Fibroblast of upper back skin (primary cell): ENCODE results near the gene P2RY13.

Experiments used
- DNase-seq: peaks from one replicate; pipeline ENCODE4 v3.0.0-alpha.2; 2013

The P2RY13 gene

DNA sequence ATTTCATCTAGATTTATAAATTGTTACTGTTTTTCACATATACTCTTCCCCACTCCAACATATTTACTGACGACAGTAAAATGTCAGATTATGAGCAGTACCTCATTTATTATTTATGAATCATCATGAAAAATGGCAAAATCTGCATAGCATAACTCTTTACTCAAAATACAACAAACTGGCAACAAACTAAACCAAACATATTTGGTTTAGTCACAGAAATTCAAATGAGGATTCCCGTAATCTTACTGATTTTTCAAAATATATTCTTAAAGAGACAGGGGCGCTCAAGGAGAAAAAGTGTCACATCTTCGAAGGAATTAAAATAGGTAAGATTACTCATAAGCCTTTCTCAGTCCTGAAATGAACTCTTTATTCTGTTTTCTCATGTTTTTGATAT lies 9.7 kb downstream of the P2RY13 start:
- DNase-seq, result peak; percentile 53

DNA sequence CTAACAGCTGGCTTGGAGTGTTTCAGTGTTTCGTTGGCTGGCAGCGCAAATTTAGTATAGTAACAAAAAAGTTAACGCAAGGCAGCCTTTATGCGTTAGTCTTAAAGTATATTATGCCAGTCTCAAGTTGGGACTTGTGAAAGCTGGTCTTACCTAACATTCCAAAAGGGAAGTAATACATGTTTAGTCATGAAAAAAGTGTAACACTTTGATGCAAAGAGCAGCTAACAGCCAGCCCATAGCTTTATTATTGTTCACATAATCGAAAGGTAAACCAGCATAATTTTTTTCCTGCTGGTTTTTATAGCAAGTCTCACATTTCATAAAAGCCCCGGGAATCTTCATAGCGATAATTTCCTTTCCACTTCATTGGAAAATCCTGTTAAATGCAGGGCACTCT lies 10.4 kb downstream of the P2RY13 start:
- no peak for DNase-seq

DNA sequence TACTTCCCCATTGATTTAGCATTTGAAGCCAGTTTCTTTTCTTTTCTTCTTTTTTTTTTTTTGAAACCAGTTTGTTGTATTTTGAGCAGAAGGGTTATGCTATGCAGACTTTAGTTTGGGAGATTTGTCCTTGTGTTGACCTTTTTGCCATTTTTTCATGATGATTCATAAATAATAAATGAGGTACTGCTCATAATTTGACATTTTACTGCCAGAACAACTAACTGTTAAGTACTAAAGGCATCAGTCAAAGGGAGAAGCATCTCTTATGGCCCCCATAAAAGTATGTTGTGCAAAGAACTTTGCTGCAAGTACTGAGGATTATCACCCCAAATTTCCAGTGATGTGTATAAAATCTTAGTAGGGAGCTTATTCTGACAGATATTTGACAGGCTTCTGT lies 11.0 kb downstream of the P2RY13 start:
- DNase-seq, result peak; percentile 71

DNA sequence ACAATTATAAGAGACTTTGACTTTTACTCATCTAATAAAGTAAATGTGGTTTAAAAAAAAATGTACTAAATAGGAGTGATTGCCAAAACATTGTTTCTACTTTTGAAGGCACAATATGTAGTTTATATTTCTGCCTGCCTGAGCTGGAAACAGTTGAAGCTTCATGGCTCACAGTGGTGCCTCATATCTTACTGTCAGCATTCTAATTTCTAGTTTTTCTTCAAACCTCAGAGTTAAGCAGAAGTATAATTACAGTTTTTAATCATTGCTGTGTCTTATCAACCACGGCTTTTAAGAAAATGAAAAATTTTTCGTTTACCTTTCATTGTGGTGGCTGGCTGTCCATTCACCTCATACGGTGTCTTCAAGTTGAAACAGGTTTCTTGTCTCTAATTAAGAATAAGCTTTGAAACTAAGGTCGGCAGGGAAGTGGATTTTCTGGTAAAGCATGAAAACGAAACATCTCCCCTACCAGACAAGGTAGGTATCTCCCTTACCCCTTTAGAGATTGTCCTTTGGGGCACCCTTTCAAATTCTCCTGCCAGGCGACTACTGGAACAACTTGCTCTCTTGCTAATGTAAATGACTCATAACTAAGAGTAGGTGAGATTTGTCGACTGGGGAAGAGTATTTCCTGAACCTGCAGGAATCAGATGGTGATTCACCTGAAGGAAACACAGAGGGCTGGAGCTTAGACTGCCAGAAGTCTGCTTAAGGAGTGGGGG lies 12.9 kb downstream of the P2RY13 start, which contains the start of gene GPR87:
Gene GPR87 (minus strand): TSS at position 554 of the 725 bp plus-strand sequence. CDS start 16,720 bp downstream, outside the sequence.
- DNase-seq, result peak; percentile 40

DNA sequence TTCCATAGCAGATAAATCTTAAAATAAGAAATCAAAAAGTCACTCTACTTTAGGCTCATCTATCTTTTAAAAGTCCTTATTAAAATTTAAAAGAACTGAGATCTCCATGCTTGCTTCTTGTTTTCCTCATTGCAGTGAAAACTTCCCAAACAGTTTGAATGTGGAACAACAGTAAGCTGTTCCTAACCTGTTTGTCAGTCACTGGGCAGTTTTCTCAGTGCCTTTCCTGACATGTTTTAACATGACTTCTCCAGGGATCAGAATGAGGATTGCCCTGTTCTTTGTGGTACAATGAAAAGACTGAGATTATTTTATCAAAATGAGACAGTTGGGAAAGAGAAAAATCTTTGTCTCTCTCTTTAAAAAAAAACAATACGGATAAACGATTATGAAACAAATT lies 13.5 kb downstream of the P2RY13 start:
- no peak for DNase-seq

DNA sequence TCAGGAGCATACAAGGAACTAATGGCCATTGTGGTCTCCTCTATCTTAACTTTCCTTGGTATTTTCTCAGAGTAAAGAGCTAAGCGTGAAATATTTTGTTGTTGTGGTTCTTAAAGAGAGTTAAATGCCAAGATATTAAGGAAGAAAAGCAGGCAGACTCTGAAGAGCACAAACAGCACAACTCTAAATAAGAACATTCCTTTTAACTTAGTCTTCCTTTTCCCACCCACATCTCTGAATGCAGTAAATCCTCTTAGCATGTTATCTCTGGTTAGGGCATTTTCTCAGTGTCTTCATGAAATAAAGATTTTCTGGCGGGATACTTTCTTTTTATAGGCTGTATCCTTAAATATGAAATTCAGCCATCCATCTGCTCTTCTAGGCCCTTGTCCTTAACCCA lies 14.2 kb downstream of the P2RY13 start:
- peak; percentile 41 for DNase-seq

DNA sequence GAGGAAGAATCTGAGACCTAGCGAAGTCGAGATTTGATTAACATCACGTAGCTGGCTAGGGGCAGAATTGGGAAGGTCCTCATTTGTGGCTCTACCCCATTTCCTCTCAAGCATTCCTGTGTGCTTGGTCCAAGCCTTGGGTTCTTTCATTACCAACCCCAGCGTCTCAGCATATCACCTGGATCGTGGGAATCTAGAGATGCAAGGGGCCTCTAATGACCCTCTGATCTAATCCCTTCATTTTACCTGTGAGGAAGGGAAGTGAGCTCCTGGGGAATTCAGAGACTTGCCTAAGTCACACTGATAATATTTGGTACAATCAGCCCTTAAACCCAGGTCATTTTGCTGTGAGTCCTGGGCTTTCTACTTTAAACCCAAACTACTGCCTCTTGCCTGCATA lies 14.8 kb downstream of the P2RY13 start:
- no peak for DNase-seq

DNA sequence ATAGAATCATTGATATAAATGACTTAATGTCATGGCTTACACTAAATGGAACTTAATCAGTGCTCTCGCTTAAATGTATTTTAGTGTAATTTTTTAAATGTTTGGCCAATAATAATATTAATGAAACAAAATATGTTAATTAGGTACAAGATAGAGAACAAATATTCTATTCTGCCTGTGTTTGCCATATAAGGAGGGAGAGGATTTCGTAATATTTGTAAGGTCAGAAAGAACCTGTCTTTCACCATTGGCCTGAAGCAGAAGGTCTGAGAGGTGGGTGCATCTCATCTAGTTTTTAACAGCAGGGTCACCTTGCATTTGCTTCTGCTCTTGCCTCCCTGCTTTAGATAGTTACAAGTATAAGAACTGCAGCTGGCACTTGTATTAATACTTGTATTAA lies 15.2 kb downstream of the P2RY13 start:
- no peak for DNase-seq

DNA sequence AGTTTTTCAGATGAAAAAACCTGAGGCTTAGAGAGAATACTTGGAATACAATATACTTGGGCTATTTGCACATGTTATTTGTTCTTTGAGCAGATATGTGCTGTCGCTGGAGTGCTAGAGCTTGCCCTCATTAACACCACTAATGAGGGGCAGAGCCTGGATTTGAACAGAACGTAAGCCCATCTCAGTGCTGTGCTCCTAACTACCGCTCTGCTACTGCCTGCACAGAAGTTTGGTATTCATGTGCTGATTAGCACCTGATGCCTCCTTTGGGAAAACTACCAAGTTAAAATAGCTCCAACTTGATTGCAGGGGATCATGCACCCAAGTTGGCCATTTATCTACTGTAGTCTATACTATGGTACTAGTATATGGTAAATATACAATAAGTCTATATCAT lies 16.4 kb downstream of the P2RY13 start:
- no peak for DNase-seq

DNA sequence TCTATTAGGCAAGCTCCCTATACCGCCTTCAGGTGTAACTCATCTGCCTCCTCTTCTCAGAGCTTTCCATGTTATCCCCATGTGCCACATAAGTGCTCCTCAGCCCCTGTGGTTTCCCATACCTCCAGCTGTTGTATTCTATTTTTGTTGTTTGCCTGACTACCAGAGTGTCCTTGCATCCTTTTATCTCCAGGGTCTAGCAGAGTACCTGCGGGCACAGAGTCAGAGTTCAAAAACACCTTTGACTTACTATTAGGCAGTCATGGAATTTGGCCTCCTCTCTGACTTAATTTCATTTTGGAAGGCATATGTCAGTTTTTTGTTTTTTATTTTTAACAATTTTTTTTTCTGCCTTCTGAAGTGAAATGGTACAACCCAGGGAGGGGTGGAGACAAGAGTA lies 19.8 kb downstream of the P2RY13 start:
- DNase-seq, result no peak

DNA sequence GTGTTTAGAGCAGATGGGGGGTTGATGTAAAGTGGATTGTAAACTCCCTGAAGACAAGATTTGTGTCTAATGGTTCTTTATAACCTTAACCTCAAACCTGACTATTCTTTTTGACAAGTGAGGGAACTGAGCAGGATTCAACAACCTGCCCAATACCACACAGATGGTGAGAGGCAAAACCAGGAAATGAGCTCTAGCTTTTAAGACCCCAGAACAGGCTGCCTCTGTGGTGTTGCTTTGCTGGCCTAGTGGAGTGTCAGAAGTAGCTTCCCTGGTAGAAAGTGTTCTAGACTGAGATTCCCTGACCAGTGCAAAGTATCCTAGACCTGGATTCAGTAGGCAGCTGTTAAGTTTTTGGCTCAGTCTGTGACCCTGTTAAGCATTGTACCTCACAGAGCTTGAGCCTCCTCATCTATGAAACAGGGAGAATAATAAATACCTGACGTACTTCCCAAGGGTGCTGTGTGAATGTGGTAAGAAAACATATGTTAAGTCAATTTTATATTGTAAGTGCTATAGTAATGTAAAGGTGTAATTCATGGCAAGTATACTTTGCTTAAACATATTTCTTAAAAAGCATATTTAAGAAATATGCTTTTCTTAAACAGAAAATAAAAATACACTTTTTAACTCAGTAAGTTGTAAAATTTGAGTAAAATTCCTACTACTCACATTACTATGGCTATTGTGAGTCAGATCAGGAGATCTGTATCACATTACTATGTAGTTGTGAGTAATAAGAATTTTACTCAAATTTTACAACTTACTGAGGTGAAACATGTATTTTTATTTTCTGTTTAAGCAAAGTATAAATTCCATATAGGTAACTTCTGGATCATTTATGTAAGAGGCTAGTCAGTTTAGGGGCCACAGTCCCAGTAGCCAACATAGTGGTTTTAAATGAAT lies 21.5 kb downstream of the P2RY13 start:
- DNase-seq, result peak; percentile 23

DNA sequence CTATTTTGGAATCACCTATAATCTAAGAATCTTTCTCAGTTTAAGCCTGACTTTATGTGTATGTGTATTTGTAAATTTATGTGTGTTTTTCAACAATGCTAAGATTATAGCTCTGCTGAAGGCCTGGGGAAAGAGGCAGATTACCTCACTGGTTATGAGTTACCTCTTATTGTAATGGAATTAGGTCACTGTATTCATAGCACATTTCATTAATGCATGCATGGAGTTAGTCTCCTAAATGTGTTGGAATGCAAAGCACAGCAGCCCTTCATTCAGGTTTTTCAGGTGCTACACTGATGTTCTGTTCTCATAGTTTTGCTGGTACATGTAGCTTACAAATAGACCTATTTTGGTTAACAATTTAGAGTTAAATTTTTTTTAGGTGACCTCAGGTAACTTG lies 22.2 kb downstream of the P2RY13 start:
- DNase-seq, result no peak

DNA sequence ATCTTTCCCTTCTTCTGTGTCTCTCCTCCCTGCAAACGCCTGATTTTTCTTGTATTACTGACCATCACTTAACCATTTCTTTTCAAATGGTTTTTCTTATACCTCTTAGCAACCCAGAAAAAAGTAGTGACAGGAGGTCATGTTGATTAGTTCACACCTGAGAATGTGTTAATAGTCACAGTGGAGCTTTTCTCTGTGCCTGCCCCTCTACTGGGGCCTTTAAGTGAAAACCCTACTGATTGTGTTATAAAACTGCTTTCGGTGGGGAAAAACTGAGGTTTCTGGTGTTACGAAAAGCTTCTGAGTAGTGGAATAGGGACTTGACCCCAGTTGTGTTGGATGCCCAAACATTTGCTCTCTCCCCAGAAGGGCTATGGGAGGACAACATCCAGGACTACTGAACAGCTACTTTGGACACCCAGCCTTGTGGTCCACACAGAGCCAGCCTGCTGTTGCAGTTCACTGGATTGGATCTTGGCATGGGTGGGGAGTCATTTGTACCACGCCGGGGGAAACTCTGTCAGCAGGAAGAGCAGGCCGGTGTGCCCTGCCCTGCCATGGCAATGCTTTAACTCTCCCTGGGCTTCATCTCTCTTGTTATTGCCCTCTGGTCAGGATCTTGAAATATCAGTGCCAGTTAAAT lies 23.1 kb downstream of the P2RY13 start:
- no peak for DNase-seq

DNA sequence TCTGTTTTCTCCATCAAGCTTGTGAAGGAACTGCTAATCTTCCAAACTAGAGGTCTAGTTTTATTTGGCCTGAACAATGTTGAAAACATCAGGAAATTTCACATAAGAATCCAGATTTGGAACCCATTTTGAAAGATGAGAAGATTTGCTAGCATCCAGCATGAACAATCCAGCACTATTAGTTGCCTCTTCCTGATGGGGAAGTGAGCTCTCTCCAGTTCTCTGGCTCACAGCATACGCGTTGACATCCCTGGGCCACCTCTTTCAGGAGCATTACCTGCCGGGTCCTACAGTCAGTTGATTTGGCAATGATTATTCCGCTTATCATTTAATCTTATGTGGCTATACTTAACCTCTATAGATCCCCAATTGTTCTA lies 23.6 kb downstream of the P2RY13 start:
- DNase-seq, result no peak

DNA sequence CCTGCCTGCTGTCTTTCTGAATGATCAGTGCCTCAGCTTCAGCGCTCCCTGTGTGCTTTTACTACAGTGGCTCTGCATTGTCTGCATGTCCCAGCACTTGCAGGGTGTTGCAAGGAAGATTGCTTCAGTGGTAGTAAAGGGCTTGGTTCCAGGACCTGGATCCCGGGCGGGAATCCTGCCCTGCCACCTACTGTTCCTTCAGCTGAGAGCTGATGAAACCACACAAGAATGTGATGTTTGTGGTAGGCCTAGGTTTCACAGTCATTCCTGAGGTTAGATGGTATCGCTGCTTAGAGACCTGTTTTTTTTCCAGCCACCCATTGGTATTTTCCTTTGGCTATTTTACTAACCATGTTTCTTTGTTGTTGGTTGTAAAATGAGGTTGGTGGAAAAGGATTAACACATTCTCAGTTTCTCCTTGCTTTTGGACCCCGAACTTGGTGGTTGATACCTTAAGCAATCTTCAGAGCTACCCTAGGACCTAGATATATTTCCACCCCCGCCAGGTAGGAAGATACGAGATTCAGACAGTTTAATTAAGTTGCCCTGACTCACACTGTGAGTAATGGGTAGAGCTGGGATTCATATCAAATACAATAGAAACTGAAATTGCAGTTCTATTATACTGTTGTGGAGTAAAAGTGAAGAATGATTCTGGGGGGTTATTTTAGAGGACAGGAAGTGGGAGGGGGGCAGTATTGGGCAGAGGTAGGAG lies 24.1 kb downstream of the P2RY13 start:
- DNase-seq, result peak; percentile 99

DNA sequence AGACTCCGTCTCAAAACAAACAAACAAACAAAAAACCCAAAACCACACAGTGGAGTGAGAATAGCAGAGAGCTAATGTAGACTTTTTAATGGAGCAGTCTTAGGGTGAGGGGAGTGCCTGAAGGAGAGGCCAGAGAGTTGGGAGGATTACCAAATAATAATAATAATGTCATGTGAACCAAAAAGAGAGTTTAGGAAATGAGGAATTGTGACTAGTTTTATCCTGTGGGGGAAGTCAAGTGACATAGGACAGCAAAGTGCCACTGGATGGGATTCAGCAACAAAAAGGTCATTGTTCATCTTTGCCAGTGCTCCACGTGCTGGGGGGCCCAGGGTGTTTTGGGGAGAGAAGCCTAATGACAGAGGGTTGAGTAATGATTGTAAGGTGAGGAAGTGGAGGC lies 25.6 kb downstream of the P2RY13 start:
- DNase-seq, result no peak

DNA sequence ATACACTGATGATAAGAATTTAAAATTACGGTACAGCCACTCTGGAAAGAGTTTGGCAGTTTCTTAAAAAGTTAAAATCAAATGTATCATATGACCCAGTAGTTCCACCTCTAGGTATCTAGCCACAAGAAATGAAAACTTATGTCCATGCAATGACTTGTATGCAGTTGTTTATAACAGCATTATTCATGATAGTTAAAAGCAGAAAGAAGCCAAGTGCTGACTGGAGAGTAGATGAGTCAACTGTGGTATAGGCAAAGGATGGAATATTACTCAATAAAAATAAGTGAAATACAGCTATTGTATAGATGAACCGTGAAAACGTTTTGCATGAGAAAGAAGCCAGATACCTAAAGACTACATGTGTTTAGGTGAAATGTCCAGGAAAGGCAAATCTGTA lies 27.6 kb downstream of the P2RY13 start:
- peak; percentile 84 for DNase-seq

DNA sequence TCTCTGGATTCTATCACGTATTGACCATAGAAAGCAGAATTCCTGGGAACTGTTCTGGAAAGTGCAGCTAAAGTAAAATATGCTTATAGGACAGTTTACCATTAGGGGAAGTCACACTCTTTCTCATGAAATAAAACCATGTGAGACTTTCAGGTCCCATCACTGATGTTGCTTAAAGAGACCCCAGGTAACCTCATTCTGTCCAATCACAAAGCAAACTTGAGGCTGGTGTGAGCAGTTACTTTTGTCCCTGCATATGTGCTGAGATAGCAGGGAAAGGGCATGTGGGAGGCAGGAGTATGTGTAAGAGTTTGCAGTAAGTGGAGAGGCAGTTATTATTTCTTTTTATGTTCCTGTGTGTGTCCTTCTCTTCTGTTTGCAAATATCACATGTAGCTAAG lies 28.8 kb downstream of the P2RY13 start:
- no peak for DNase-seq

DNA sequence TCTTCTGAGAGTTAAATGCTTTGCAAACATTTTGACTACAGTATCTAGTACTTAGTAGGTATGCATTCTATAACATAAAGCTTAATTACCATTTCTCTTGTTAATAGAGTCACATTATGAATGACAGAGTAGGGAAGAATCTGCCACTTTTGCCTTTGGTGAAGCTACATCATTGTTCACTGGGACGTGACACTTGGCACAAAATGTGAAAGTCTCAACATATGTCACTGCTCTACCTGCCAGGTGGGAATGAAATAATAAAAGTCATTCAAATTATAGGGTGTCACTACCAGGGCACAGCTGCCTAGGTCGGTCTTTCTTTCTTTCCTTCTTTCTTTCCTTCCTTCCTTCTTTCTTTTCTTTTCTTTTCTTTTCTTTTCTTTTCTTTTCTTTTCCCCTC lies 30.3 kb downstream of the P2RY13 start:
- DNase-seq, result no peak

DNA sequence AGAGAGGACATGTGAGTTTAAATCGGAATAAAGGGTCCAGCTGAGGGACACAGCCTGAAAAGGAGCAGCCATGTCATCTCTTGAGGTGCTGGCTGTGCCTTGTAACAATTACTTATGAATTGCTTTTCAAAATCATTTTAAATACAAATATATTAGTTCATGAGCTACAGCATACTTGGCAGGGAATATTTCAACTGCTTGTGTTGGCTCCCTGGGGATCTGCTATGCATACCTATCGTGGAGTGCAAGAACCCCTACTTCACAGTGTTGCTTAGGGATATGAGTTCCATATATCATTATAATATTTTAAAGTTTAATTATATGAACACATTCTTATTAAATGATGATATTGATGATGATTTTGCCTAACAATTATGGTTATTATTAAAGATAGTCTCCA lies 31.9 kb downstream of the P2RY13 start:
- DNase-seq, result peak; percentile 62

DNA sequence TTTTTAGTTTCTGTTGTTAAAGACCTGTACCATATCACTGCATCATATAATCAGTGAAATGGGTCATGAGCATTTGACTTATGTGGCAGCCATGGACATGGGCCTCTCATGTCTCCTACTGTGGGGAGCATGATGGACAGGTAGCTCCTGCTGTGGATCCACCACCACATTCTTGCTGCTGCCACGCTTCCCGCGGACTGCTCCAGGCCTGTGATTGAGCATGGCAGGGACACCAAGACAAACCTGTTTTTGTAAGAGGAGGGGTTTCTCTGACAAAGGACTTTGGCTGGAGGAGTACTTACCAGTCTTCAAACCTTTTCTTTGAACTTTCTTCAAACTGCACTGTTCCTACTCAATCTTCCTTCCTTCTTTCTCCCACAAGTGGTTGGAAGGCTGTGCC lies 33.1 kb downstream of the P2RY13 start:
- no peak for DNase-seq

DNA sequence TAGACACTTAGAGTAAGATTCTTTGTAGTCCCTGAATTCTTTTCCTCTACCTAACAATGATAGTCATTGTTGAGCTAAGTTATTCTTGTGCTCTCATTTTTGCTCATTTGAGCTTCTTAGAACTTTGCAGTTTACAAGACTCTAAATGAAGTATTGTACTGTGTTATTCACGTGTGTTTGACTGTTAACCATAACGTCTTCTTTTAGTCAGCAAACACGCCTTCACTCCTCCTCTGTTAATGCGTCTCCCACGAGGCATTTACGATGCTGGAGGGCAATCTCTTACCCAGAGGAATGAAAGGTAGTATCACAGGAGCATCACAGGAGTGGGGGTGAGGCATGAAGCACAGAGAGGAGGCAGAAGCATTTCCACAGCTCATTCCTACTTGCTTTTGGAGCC lies 36.2 kb downstream of the P2RY13 start:
- DNase-seq, result no peak

DNA sequence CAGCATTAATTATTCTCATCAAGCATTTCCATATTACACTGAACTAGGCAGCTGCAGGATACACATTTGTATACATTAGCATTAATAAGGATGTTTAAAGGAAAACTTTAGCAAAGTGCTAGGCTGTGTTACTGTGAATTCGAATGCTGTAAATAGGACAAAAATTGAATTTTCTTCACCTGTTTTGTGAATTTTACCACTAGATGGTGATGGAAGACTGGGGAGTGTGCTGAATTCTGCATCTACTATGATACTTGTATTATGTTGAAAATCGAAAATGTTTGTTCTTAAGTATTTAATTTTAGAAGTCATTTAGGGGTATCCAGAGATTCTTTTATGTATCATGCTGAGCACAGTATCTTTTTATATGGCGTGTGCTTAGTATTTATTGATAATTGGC lies 38.7 kb downstream of the P2RY13 start:
- DNase-seq, result peak; percentile 59
